Endothelial cell of umbilical vein (primary cell): ENCODE measurements around the gene AKAP8L. TPM values are rescaled to one million over a fixed set of nuclear protein-coding genes. Genes with fewer than 3 reads are reported as not detected.

Experiments used
- BruUV-seq: library from RNA; stranded (reverse); fragments of 400-500 nt; replicated peaks from 2 replicates; lab custom pipeline; 2021; lab: Mats Ljungman, UMichigan
- CTCF ChIA-PET: fragments of 300-600, 350-600 bp; sonication (Branson Sonifier 250); formaldehyde crosslinking; loops from one replicate; lab custom pipeline; 2021; ENCODE audit warnings: antibody characterized with exemption, inconsistent platforms; lab: Charles Lee
- POLR2A ChIA-PET: fragments of 300-600, 350-600 bp; sonication (Branson Sonifier 250); formaldehyde crosslinking; loops from one replicate; lab custom pipeline; 2021; ENCODE audit warnings: antibody characterized with exemption, inconsistent platforms; lab: Charles Lee
- DNase-seq: peaks from one replicate; pipeline ENCODE4 v3.0.0-alpha.2; 2011; ENCODE audit warnings: low read depth, low spot score
- FAIRE-seq: peaks from 2 replicates; lab custom pipeline; 2011; peaks lifted over from hg19 to GRCh38; lab: Jason Lieb, UNC
- H2AFZ ChIP-seq: 2 replicates; pipeline ENCODE4 v1.6.0; 2012; ENCODE audit warnings: low read depth, low read length, control low read depth, inconsistent platforms
- H3K27ac ChIP-seq: 2 replicates; pipeline ENCODE4 v1.5.1; 2011; ENCODE audit warnings: low read depth, mild to moderate bottlenecking, control low read depth, low read length, moderate library complexity; ENCODE audit not compliant: insufficient read depth
- H3K27me3 ChIP-seq, 2 experiments: 2 replicates each; pipeline versions ENCODE4 v1.6.0 to v1.6.1; 2011; ENCODE audit warnings: low read length in 2 of 2, mixed read lengths in 1 of 2; ENCODE audit not compliant: control insufficient read depth in 2 of 2, insufficient read depth in 2 of 2
- H3K36me3 ChIP-seq, 2 experiments: 2 replicates in 1 of 2; 3 replicates in 1 of 2; pipeline ENCODE4 v1.5.1; 2011; ENCODE audit warnings: low read length in 2 of 2, mild to moderate bottlenecking in 1 of 2, moderate library complexity in 1 of 2; ENCODE audit not compliant: control insufficient read depth in 2 of 2, insufficient read depth in 2 of 2; ENCODE audit errors: extremely low read depth in 1 of 2
- H3K4me1 ChIP-seq: 3 replicates; pipeline ENCODE4 v1.5.1; 2011; ENCODE audit warnings: mild to moderate bottlenecking, low read length; ENCODE audit not compliant: control insufficient read depth, insufficient read depth; ENCODE audit errors: extremely low read depth
- H3K4me2 ChIP-seq: 2 replicates; pipeline ENCODE4 v1.6.1; 2011; ENCODE audit warnings: low read length, control low read depth, mixed read lengths; ENCODE audit not compliant: insufficient read depth
- H3K4me3 ChIP-seq, 3 experiments: fragments of 200-600 bp in 1 of 3; sonication (generic), shearing (Covaris generic) in 1 of 3; replicated peaks in 1 of 3; 2 replicates each; pipeline ENCODE4 v1.5.1; 2011 to 2016; ENCODE audit warnings: control low read depth in 3 of 3, low read length in 3 of 3, mild to moderate bottlenecking in 2 of 3, inconsistent platforms in 1 of 3, low read depth in 1 of 3, moderate library complexity in 1 of 3; ENCODE audit not compliant: insufficient read depth in 1 of 3
- H3K79me2 ChIP-seq: 2 replicates; pipeline ENCODE4 v1.6.0; 2012; ENCODE audit warnings: low read length, inconsistent platforms; ENCODE audit not compliant: control insufficient read depth, insufficient read depth
- H3K9ac ChIP-seq: replicated peaks from 2 replicates; pipeline ENCODE3; 2011; ENCODE audit warnings: low read length, control low read depth; ENCODE audit not compliant: insufficient read depth; ENCODE audit errors: extremely low read depth
- H3K9me1 ChIP-seq: replicated peaks from 3 replicates; pipeline ENCODE4 v1.6.0; 2011; ENCODE audit warnings: mild to moderate bottlenecking, low read length; ENCODE audit not compliant: control insufficient read depth, insufficient read depth; ENCODE audit errors: extremely low read depth
- H3K9me3 ChIP-seq: replicated peaks from 2 replicates; pipeline ENCODE4 v1.5.1; 2012; ENCODE audit warnings: low read length, inconsistent platforms; ENCODE audit not compliant: control insufficient read depth, insufficient read depth
- H4K20me1 ChIP-seq: replicated peaks from 2 replicates; pipeline ENCODE3; 2011; ENCODE audit warnings: mild to moderate bottlenecking, low read length; ENCODE audit not compliant: control insufficient read depth, insufficient read depth; ENCODE audit errors: extremely low read depth
- CTCF ChIP-seq, 2 donors: IDR thresholded peaks; 1 replicate in 1 of 2; 2 replicates in 1 of 2; pipeline ENCODE4 v1.5.1; 2011; ENCODE audit warnings: low read length in 2 of 2, mild to moderate bottlenecking in 2 of 2, moderate library complexity in 2 of 2, control low read depth in 1 of 2, inconsistent platforms in 1 of 2, low read depth in 1 of 2; ENCODE audit not compliant: insufficient read depth in 1 of 2; ENCODE audit errors: extremely low read depth in 1 of 2
- EZH2 ChIP-seq: IDR thresholded peaks from 2 replicates; pipeline ENCODE4 v1.6.1; 2012; ENCODE audit warnings: borderline replicate concordance, low read depth, mild to moderate bottlenecking, moderate library complexity, low read length, inconsistent platforms; ENCODE audit not compliant: severe bottlenecking
- FOS ChIP-seq: IDR thresholded peaks from 2 replicates; pipeline ENCODE4 v1.6.1; 2011; ENCODE audit warnings: mild to moderate bottlenecking, low read length, moderate library complexity, borderline replicate concordance; ENCODE audit not compliant: insufficient read depth
- POLR2A ChIP-seq: IDR thresholded peaks from 2 replicates; pipeline ENCODE4 v1.6.1; 2012; ENCODE audit warnings: low read depth, mild to moderate bottlenecking, control low read depth, low read length
- dilution Hi-C: fragments of 300-500 bp; cut with MboI; formaldehyde crosslinking; loops from one replicate; pipeline ENCODE4 v1.15.0; 2019; ENCODE audit warnings: low sequenced_read_pairs; ENCODE audit not compliant: extremely low pct_ligation_motif_present
- intact Hi-C: fragments of 100-400 bp; cut with micrococcal nuclease; formaldehyde crosslinking; loops from one replicate; pipeline ENCODE4 v1.10.0; 2022
- polyA plus RNA-seq, 4 experiments: library from polyadenylated mRNA; depleted of rRNA in 3 of 4; stranded (reverse) in 3 of 4; unstranded in 1 of 4; fragments of >200 nt; gene quantifications; 2 replicates each; pipeline versions ENCODE4 v1.2.1 to v1.2.3, GENCODE V29; 2011 to 2012; ENCODE audit warnings: missing spikeins in 1 of 4
- total RNA-seq: library from RNA; stranded (reverse); gene quantifications from 2 replicates; pipeline ENCODE4 v1.2.3, GENCODE V29; 2021
- TF ChIP-seq, protein P1 (sequence below): IDR thresholded peaks from 2 replicates; pipeline ENCODE4 v1.6.1; 2011; ENCODE audit not compliant: insufficient read depth, insufficient read length

AKAP8L gene
- total and polyA plus RNA-seq, 2 donors (not counting 3 experiments of a cell fraction or from before 2014, with no cell fraction given), result 63.9 to 99.6 TPM

- POLR2A ChIA-PET, result no interaction called here
These were observed 10.4 kb upstream of the AKAP8L start for GRCh38 chr19:15428956-15429824.

More at GRCh38 chr19:15428956-15429824, 10.4 kb upstream of the AKAP8L start:
- no peaks in the 10 kb centered on the region for H3K27me3 ChIP-seq
- CTCF ChIA-PET, result interaction anchor here (1.4 to 2.1 kb wide), 2 partner anchors 10 to 127 kb away, joined by 4 to 13 read pairs; partner anchors contain the start of gene AKAP8L
- H3K9me3 ChIP-seq, result no peaks in the 10 kb centered on the region
- no peaks in the 10 kb centered on the region for H4K20me1 ChIP-seq
- H3K4me2 ChIP-seq, result no peak overlapping the region
- H2AFZ ChIP-seq, result no peak overlapping the region
- intact Hi-C loops, result no loop called here
- BruUV-seq, result no TSS peak
- no peaks in the 10 kb centered on the region for H3K9me1 ChIP-seq
- peaks cover 46% of the 10 kb centered on the region for H3K79me2 ChIP-seq
- H3K27ac ChIP-seq, result no peak overlapping the region
- no peak for FAIRE-seq
- peaks cover 12% of the 10 kb centered on the region for H3K4me1 ChIP-seq
- no peak for DNase-seq
- H3K36me3 ChIP-seq, result peaks cover 10 to 42% of the 10 kb centered on the region in 2 experiments
- TF ChIP-seq FOS (no peak), POLR2A (no peak), CTCF (IDR thresholded peaks at IDR 0.05; ENCODE audit: extremely low read depth in 1 of 2, insufficient read depth in 1 of 2, low read depth in 1 of 2, low read length in 2 of 2) (no peak), EZH2 (no peak)
- TF ChIP-seq, protein P1, sequence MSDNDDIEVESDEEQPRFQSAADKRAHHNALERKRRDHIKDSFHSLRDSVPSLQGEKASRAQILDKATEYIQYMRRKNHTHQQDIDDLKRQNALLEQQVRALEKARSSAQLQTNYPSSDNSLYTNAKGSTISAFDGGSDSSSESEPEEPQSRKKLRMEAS, result no peak
- no peak overlapping the region for H3K9ac ChIP-seq
- H3K4me3 ChIP-seq, result no peak overlapping the region
- dilution Hi-C loops, result no loop called here
